ENCODE data around the gene TMEM181. TPM values are rescaled to one million over a fixed set of nuclear protein-coding genes. Genes with fewer than 3 reads are reported as not detected.

Gene TMEM181
- total RNA-seq, 2 donors from 2014 or later, result 21.2 to 21.8 TPM

DNA sequence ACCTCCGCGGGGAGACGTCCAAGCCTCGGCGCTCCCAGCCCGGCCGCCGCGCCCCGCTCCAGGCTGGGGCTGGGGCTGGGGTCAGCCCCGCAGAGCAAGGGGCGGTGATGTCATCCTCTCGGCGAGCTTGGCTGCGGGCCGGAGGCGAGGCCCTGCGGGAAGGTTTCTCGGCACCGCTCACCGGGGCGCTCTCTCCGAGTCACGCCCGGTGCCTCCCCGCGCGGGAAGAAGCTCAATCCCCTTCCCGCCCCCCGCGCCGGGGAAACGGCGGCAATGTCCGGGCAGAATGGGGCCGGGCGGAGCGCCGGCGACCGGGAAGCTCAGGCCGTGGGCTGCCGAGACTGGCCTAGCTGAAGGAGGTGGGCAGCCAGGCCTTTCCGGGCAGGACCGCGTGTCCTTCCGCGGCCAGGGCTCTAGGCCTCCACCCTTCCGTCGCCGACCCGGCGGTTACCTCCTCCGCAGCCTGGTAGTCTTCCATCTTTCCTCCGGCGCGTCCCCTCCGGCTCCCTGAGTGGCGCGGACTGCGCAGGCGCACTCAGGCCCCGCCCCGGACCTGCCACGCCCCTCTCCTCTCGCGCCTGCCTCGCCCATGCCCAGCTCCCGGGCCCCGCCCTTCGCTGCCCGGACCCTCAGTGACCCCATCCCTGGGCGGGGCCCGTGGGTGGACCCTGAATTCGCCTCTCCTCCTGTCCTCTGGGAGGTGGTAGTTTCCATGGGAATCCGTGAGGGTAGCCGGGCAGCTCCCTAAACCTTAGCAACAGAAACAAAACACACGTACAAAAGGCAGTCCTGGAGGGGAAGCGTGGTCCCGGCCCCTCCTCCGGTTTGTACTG, 84.6 kb downstream of the TMEM181 start, which contains the start of gene DYNLT1:
TSS of gene DYNLT1 (minus strand) at position 513 of the 833 bp plus-strand sequence. CDS start at position 478, 35 bp downstream.
- H3K27ac ChIP-seq (ENCODE audit: low read depth, low read length), result peak within 1 kb of the TSS; percentile 87
- no peaks in the 10 kb centered on the region for H3K9me3 ChIP-seq (ENCODE audit: control insufficient read depth, low read length)
- Mint-ChIP-seq H3K4me3 (peak within 1 kb of the TSS; percentile 84), H3K27me3 (ENCODE audit: insufficient read depth) (peaks cover 25% of the 10 kb centered on the region), H3K27ac (peak within 1 kb of the TSS; percentile 95), H3K4me1 (peaks cover 35% of the 10 kb centered on the region), H3K36me3 (ENCODE audit: low read depth) (peaks cover 8% of the 10 kb centered on the region), H3K9me3 (no peaks in the 10 kb centered on the region)
- peaks cover 11% of the 10 kb centered on the region for H3K27me3 ChIP-seq (ENCODE audit: control insufficient read depth, insufficient read depth, low read length, poor library complexity, severe bottlenecking)
- peaks cover 3% of the 10 kb centered on the region for H3K4me1 ChIP-seq (ENCODE audit: control insufficient read depth, insufficient read depth, low read length)
- 0% methylated on average over 50 to 81 of the region's 81 CpGs for WGBS, 2 experiments (ENCODE audit: insufficient coverage in 1 of 2, insufficient read length in 1 of 2)
- H3K4me3 ChIP-seq (ENCODE audit: low read length), result peak within 1 kb of the TSS; percentile 90
- DNase-seq, result peak; percentile 98
- TF ChIP-seq, protein P1, sequence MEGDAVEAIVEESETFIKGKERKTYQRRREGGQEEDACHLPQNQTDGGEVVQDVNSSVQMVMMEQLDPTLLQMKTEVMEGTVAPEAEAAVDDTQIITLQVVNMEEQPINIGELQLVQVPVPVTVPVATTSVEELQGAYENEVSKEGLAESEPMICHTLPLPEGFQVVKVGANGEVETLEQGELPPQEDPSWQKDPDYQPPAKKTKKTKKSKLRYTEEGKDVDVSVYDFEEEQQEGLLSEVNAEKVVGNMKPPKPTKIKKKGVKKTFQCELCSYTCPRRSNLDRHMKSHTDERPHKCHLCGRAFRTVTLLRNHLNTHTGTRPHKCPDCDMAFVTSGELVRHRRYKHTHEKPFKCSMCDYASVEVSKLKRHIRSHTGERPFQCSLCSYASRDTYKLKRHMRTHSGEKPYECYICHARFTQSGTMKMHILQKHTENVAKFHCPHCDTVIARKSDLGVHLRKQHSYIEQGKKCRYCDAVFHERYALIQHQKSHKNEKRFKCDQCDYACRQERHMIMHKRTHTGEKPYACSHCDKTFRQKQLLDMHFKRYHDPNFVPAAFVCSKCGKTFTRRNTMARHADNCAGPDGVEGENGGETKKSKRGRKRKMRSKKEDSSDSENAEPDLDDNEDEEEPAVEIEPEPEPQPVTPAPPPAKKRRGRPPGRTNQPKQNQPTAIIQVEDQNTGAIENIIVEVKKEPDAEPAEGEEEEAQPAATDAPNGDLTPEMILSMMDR (conservative IDR thresholded peaks at IDR 0.05), result no peak
- peaks cover 30% of the 10 kb centered on the region for H3K36me3 ChIP-seq (ENCODE audit: control insufficient read depth, insufficient read depth, low read length)
- peak within 1 kb of the TSS; percentile 93 for H3K9ac ChIP-seq (ENCODE audit: extremely low read depth, low read length, poor library complexity, severe bottlenecking)

DNA sequence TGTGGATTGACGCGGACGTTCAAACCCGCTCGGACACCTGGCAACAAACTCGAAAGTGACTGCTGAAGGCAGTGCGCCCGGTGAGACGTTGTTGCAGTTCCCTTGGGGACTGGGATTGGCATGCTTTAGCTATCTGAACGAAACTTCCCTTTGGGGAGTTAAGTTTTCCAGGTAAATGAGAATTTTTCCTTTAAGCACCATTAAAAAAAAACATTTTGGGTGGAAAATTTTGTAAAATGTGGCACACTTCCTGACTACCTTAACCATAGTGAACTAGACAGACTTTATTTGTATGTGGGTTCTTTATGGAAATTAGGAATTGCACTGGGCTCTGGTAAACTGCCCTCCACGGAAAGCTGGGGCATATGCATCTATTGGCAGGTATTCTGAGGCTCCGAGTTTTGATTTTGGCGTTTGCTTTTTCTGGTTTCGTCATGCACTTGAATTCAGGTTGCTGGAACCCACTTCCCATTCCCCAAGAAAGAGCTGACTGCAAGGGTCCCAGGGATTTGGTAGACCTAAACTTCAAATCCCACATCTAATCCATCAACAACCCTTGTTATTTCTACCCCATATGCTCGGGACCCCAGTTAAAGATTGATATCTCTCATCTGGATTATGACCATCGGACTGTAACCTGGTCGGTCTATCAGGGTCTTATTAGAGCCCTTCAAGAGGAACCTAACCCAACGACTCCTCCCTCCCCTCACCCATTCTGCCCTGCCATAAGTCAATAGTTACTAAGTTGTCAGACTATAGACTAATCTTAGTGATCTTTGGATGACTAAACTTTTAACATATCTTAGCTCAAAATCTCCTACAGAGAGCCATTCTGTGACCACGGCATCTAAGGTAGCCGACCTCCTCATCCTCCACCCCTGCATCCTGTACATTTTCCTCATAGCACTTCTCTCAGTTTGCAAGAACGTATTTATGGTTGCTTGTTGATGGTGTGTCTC, 85.5 kb downstream of the TMEM181 start:
- TF ChIP-seq, protein P1 (conservative IDR thresholded peaks at IDR 0.05), result no peak
- Histone ChIP-seq H3K36me3 (ENCODE audit: control insufficient read depth, insufficient read depth, low read length) (peaks cover 21% of the 10 kb centered on the region), H3K4me3 (ENCODE audit: low read length) (peak overlapping the region; percentile 90), H3K27ac (ENCODE audit: low read depth, low read length) (no peak overlapping the region), H3K9me3 (ENCODE audit: control insufficient read depth, low read length) (no peaks in the 10 kb centered on the region), H3K27me3 (ENCODE audit: control insufficient read depth, insufficient read depth, low read length, poor library complexity, severe bottlenecking) (peaks cover 11% of the 10 kb centered on the region), H3K9ac (ENCODE audit: extremely low read depth, low read length, poor library complexity, severe bottlenecking) (peak overlapping the region; percentile 93), H3K4me1 (ENCODE audit: control insufficient read depth, insufficient read depth, low read length) (peaks cover 3% of the 10 kb centered on the region)
- Mint-ChIP-seq H3K27ac (peak overlapping the region; percentile 80), H3K9me3 (no peaks in the 10 kb centered on the region), H3K36me3 (ENCODE audit: low read depth) (peaks cover 8% of the 10 kb centered on the region), H3K4me3 (peak overlapping the region; percentile 84), H3K4me1 (peaks cover 27% of the 10 kb centered on the region), H3K27me3 (ENCODE audit: insufficient read depth) (peaks cover 25% of the 10 kb centered on the region)
- WGBS, 2 experiments (ENCODE audit: insufficient coverage in 1 of 2, insufficient read length in 1 of 2), result 33 to 35% methylated on average over 8 to 20 of the region's 21 CpGs
- DNase-seq, result no peak

Measured in endodermal cell (in vitro differentiated cells).